ENCODE measurements around the gene RPL19.
"Not testable (repeated sequence)": the region's sequence is repeated elsewhere in the genome, so short reads cannot be mapped to it uniquely, and the experiment has no call there.

- not testable (repeated sequence) for TF ChIP-seq CTCF (IDR thresholded peaks at IDR 0.05; ENCODE audit: borderline replicate concordance, extremely low read depth, low read length, poor library complexity, severe bottlenecking); EZH2 (IDR thresholded peaks at IDR 0.05; ENCODE audit: borderline replicate concordance, low read depth, low read length, severe bottlenecking)
Observed at GRCh38 chr17:39168503-39168902, 31.6 kb upstream of the RPL19 start.
